WERI-Rb-1 (cell line): ENCODE results near the gene ADORA1.

Experiments
- DNase-seq: peaks from one replicate; pipeline ENCODE4 v3.0.0-alpha.2; 2020
- H3K27ac ChIP-seq: fragments of 250-450 bp; sonication (Bioruptor Pico); 2 replicates; pipeline ENCODE4 v1.5.1; 2020; ENCODE audit warnings: mild to moderate bottlenecking, moderate library complexity
- H3K27me3 ChIP-seq: fragments of 250-450 bp; sonication (Bioruptor Pico); 2 replicates; pipeline ENCODE4 v1.5.1; 2021; ENCODE audit warnings: mild to moderate bottlenecking, low read depth, moderate library complexity; ENCODE audit not compliant: insufficient read depth, severe bottlenecking
- H3K36me3 ChIP-seq: fragments of 250-450 bp; sonication (Bioruptor Pico); 2 replicates; pipeline ENCODE4 v1.5.1; 2020; ENCODE audit warnings: mild to moderate bottlenecking, moderate library complexity
- H3K4me3 ChIP-seq: 2 replicates; pipeline ENCODE4 v1.5.1; 2011; ENCODE audit warnings: low read depth, mild to moderate bottlenecking, control low read depth, low read length
- H3K9me3 ChIP-seq: fragments of 250-450 bp; sonication (Bioruptor Pico); 2 replicates; pipeline ENCODE4 v1.5.1; 2021; ENCODE audit warnings: mild to moderate bottlenecking, moderate library complexity; ENCODE audit not compliant: severe bottlenecking
- TF ChIP-seq, protein P1 (sequence below): IDR thresholded peaks from 2 replicates; pipeline ENCODE4 v1.5.1; 2011; ENCODE audit warnings: low read depth, mild to moderate bottlenecking, control low read depth, inconsistent platforms, low read length

ADORA1 gene

GRCh38 chr1:203187304-203187685 is 59.8 kb downstream of the ADORA1 start:
- Histone ChIP-seq H3K27me3 (no peaks in the 10 kb centered on the region), H3K27ac (peak overlapping the region; percentile 92), H3K36me3 (no peaks in the 10 kb centered on the region), H3K9me3 (peaks cover 10% of the 10 kb centered on the region), H3K4me3 (no peak overlapping the region)
- DNase-seq, result peak; percentile 52
- TF ChIP-seq, protein P1, sequence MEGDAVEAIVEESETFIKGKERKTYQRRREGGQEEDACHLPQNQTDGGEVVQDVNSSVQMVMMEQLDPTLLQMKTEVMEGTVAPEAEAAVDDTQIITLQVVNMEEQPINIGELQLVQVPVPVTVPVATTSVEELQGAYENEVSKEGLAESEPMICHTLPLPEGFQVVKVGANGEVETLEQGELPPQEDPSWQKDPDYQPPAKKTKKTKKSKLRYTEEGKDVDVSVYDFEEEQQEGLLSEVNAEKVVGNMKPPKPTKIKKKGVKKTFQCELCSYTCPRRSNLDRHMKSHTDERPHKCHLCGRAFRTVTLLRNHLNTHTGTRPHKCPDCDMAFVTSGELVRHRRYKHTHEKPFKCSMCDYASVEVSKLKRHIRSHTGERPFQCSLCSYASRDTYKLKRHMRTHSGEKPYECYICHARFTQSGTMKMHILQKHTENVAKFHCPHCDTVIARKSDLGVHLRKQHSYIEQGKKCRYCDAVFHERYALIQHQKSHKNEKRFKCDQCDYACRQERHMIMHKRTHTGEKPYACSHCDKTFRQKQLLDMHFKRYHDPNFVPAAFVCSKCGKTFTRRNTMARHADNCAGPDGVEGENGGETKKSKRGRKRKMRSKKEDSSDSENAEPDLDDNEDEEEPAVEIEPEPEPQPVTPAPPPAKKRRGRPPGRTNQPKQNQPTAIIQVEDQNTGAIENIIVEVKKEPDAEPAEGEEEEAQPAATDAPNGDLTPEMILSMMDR, result no peak

DNA sequence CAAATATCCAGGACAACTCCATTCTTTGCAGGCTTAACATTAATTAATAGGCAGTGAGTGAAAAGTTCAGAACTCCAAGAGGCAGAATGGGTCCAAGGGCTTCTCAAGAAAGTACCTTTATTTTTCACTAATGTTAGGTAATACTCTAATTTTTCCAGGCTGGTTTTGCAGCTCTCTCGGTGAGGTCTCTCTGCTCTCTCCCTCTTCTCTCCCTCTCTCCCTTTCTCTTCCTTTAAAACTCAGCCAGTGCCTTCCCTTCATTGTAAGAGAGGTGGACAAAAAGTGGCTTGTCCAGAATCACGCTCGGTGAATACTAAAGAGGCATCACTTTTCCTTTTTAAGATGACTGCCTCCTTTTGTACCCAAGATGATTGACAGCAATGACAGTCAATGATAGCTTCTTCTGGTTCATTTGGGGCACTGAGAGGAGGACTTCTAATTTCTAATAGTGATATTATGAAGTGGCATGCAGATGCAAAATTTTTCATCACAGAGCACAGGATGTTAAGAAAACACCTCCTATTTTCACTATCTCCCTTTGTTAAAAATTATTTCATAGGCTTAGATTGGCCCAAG is 60.3 kb downstream of the ADORA1 start:
- no peak overlapping the region for H3K4me3 ChIP-seq
- H3K9me3 ChIP-seq, result peaks cover 10% of the 10 kb centered on the region
- DNase-seq, result no peak
- H3K27me3 ChIP-seq, result no peaks in the 10 kb centered on the region
- H3K36me3 ChIP-seq, result no peaks in the 10 kb centered on the region
- peak overlapping the region; percentile 92 for H3K27ac ChIP-seq
- TF ChIP-seq, protein P1, result no peak

DNA sequence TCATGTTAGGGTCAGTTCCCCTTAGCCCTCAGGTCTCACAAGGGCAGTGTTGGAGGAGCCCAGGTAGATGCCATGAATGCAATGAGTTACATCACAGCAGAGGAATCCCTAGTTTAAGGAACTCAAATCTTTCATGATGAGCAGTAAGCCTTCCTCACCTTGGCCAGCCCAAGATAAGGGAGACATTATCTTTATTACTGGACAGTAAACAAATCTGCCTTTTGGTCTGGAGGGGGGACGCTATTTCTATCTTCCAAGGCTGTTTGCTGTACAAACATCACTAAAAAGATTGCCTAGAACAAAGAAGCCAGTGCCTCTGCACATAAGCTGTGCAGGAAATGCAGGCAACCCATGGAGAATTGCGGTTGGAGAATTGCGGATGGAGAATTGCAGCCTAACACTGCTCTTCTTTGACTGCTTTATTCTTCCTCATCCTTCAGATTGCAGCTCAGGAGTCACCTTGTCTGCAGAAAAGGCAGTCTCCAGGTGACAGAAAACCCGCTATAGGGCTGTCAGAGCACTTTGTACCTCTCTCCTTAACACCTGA is 61.2 kb downstream of the ADORA1 start:
- Histone ChIP-seq H3K9me3 (peaks cover 10% of the 10 kb centered on the region), H3K27me3 (no peaks in the 10 kb centered on the region), H3K36me3 (no peaks in the 10 kb centered on the region), H3K27ac (no peak overlapping the region), H3K4me3 (no peak overlapping the region)
- TF ChIP-seq, protein P1, result no peak
- no peak for DNase-seq

GRCh38 chr1:203189951-203190352 is 62.4 kb downstream of the ADORA1 start:
- Histone ChIP-seq H3K9me3 (peaks cover 10% of the 10 kb centered on the region), H3K27ac (no peak overlapping the region), H3K4me3 (no peak overlapping the region), H3K27me3 (no peaks in the 10 kb centered on the region), H3K36me3 (no peaks in the 10 kb centered on the region)
- TF ChIP-seq, protein P1, result no peak
- DNase-seq, result peak; percentile 8

DNA sequence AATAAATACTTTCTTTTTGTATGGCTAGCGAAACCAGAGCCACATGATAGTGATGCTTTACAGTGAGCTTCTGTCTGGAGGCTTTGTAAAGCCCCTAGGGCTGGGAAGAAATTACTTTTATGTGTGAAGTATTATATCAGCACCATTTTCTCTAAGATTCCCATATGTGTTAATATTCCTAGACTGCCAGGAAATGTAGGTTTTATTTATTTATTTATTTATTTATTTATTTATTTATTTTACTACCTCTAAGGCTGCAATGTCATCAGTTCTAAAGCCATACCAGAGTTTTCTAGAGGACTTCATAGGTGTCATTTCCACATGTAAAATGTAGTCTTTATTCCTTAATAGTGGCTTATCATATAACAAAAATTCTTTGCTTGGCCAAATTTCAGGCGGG is 63.4 kb downstream of the ADORA1 start:
- no peak for DNase-seq
- no peaks in the 10 kb centered on the region for H3K36me3 ChIP-seq
- H3K9me3 ChIP-seq, result peaks cover 10% of the 10 kb centered on the region
- no peak overlapping the region for H3K27ac ChIP-seq
- no peaks in the 10 kb centered on the region for H3K27me3 ChIP-seq
- no peak overlapping the region for H3K4me3 ChIP-seq
- TF ChIP-seq, protein P1, result no peak

- H3K36me3 ChIP-seq, result no peaks in the 10 kb centered on the region
- no peak for DNase-seq
- TF ChIP-seq, protein P1, result peak; percentile 54
- peaks cover 7% of the 10 kb centered on the region for H3K9me3 ChIP-seq
- no peaks in the 10 kb centered on the region for H3K27me3 ChIP-seq
- H3K4me3 ChIP-seq, result no peak overlapping the region
- no peak overlapping the region for H3K27ac ChIP-seq
Observed at GRCh38 chr1:203196371-203196770, 68.8 kb downstream of the ADORA1 start.
